ENCODE results near the gene EHBP1.

DNA sequence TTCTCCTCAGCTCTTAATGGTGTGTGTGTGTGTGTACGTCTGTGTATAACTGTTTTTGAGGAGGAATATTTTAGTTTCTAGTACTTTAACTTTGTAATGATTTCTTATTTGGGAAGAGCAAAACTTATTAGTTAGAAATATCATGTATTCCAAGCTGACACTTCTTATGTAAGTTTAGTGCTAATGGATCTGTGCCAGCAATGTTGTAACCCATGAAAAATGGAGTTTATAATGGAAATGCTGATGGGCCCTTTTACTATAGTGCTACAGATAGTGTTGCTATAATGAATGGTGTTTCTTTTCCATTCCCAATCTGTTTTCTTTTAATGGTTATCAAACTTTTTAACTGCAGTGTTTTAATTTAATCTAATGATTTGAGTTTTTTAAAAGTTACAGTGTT is 295.3 kb downstream of the EHBP1 start:
- no peak for TF ChIP-seq EZH2 (IDR thresholded peaks at IDR 0.05; ENCODE audit: borderline replicate concordance, low read length)
- no peak for TF ChIP-seq CTCF (conservative IDR thresholded peaks at IDR 0.05 in 1 of 2, IDR thresholded peaks at IDR 0.05 in 1 of 2; ENCODE audit: extremely low read depth in 1 of 2, insufficient read depth in 1 of 2, low read depth in 1 of 2, low read length in 2 of 2)
